ENCODE measurements around the gene FAM163B.

The FAM163B gene

DNA sequence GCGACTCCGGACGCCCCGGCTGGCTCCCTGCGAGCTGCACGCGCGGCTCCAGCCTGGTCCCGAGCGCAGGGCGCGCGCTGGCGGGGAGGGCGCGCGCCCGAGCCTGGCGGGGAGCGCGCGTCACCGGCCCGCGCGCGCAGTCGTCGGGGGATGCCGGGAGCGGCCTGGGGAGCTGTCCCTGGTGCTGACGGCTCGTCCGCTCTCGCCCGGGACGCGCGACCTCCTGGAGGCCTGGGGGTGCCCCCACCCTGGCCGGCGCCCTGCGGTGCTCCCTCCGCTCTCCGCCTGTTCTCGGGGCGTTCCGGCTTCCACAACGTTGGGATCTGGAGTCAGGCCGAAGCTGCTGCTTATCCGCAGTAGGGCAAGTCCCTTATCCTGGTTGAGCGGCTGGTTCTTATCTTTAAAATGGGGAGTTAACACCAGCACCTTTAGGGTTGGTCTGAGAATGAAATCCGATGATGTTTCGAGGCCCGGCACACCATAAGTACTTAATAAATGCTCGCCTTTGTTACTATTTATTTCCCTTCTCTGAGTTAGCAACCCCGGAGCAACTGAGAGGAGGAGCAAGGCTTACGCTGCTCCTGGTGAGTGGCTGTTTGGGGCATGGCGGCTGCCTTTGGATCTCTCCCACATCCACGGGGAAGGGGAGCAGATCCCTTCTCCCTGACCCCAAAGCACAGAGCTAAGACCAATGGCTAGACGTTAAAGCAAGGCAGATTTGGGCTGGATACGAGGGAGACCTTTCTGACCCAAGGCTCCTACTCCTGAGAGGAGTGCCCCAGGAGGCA, at the start of gene FAM163B:
Gene FAM163B, minus strand, starts transcription at position 79 of the 788 bp plus-strand sequence. CDS start 29,166 bp downstream, outside the sequence.
- no peak for DNase-seq (ENCODE audit: low read depth in 2 of 2)

DNA sequence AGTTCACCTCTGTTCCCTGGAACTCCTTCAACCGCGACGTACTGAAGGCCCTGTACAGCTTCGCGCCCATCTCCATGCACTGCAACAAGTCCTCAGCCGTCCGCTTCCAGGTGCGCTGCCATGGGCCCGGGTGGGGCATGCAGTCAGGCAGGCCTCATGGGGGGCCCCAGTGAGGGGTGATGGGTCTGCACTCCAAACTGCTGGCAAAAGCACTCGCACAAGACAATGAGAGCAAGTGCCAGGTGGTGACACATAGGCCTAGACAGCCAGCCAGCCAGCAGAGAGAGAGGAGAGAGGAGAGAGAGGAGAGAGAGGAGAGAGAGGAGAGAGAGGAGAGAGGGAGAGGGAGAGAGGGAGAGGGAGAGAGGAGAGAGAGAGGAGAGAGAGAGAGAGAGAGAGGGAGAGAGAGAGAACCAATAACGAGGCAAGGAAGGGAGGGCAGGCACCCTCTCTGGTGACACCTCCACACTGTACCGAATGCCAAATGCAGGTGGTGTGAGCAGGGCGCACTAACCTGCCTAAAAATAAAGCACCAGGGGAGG, 48.0 kb upstream of the FAM163B start:
- DNase-seq (ENCODE audit: low read depth in 2 of 2): no peak

DNA sequence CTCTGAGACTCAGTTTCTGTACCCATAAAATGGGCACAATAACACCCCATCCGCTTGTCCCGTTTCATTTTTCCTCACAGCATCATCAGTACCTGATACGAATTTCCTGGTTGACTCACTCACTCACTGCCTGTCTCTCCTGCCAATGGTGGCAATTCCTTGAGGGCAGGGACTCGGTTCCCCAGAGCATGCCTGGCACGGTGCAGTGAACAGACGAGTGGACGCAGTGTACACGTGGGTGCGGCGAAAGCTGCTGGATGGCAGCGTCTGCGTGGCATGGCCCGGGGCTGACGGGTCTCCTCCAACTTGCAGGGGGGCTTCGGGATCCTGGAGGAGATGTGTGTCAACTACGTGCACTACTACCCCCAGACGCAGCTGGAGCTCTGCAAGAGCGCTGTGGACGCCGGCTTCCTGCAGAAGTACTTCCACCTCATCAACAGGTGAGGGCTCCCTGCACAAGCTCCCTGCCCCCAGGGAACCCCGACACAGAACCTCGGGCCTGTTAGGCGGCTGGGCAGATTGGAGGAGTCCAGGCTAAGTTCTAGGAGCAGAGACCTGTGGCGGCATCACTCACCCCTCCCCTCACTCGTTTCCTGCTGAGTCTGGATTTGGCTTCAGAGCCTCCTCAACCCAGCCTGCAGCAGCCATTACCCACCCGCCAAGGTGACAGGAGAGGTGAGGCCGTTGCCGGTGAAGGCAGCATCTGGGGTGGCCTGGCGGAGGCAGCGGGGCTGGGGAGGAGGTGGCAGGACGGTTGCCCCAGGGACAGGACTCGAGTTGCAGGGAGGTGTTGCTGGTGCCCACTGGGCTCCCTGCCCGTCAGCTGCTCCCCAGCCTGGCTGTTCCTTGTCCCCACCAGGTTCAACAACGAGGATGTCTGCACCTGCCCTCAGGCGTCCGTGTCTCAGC, 47.3 kb upstream of the FAM163B start:
- no peak for DNase-seq (ENCODE audit: low read depth in 2 of 2)

DNA sequence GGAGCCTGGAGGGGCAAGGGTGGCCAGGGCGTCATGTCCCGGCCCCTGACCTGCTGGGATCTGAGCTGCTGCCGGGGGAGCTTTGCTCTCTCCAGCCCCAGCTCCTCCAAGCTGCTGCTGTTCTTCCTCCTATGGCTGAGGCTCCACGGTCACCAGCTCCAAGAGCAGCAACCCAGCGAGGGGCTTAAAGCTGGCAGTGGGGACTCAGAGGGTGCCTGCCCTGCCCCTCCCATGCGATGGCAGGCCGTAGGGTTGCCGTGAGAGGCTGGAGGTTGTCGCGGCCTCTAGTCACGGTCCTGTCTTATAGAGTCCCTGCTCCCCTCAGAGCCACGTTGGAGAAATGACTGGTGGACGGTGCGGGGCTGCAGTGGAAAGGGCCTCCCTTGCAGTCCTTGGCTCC, 46.5 kb upstream of the FAM163B start:
- no peak for DNase-seq (ENCODE audit: low read depth in 2 of 2)

DNA sequence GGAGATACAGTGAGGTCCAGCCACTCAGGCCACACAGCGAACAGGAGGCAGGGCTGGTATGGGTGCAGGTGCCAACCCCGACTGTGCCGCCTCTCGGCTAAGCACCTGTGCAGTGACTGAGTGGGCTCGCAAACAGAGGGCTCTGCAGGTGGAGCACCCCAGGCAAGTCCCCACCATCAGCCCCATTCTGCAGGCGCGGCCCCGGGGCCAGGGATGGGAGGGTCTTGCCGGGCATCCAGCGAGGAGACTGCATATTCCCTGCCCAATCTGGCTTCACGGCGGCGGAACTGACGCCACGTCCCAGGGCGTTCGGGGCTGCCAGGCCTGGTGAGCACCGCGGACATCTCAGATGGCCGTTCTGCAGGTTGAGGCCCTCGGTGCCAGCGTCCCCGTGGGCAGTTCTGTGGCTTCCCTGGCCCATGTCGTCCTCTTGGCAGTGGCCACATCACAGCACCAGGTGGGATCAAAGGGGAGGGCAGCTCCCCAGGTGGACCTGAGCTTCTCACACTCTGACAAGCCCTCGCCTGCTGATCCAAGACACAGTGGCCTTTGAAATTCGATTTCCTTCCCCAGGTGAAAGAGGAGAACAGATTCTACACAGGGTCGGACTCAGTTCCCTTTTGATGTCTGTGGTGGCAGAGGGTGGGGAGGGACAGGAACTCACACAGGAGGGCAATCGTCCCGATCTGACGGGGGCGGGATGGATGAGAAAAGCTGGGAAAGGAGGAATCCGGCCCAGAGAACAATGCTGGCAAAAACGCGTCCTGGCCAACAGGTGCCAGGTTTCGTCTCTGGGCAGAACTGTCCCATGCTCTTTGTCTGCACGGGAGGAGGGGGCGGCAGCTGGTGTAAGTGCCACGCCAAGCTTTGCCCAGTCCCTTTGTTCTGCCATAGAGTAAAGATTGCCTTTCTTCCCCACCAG, 45.8 kb upstream of the FAM163B start:
- no peak for DNase-seq (ENCODE audit: low read depth in 2 of 2)

DNA sequence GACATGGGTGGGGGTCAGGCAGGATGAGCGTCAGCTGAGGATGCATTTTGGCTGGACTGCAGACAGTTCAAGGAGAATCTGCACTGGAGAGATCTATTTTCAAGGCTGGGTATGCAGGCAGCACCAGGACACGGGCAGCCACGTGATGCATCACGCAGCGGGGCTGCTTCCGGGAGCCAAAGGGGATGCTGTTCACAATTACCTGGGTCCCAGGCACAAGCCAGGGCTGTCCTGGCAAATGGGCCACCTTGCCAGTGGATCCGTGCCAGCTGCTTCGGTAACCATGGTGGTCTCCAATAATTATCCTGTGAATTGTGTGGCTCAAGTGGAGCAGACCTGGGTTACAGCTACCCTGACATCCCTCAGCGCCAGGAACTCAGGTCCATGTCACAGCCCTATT, 44.4 kb upstream of the FAM163B start:
- DNase-seq (ENCODE audit: low read depth in 2 of 2): no peak

DNA sequence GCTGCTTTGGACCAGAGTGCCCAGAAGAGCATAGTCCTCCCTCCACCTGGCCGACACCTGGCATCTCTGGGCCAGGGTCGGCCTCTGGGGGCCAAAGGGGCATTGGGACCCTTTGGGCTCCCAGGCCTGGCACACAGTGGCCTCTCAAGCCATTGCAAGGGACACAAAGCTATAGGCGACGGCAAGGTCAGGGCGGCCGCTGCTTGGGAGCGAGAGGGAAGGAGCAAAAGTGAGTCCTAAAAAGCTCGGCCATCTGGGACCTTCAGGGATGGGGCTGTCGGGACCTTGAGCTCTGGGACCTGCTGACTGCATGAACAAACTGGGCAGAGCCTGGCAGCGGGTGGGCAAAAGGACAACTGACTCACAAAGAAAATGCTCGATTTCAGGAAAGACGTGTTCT, 40.8 kb upstream of the FAM163B start:
- no peak for DNase-seq (ENCODE audit: low read depth in 2 of 2)

DNA sequence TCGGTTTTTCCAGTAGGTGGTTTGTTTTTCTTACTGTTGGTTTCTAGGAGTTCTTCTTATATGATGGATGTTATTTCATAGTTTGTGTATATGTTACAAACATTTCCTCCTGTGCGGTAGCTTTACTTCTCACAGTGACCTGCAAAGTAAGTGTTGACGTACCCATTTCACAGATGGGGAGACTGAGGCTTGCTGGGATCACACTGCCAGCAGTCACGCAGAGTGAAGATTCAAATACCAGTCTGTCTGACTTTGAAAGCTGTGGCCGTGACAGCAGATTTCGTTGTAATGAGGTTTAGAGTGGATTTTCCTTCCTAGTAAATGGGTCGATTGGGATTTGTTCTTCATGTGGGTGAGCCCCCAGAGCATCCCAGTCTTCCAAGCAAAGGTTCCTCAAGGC, 40.0 kb upstream of the FAM163B start:
- no peak for DNase-seq (ENCODE audit: low read depth in 2 of 2)

DNA sequence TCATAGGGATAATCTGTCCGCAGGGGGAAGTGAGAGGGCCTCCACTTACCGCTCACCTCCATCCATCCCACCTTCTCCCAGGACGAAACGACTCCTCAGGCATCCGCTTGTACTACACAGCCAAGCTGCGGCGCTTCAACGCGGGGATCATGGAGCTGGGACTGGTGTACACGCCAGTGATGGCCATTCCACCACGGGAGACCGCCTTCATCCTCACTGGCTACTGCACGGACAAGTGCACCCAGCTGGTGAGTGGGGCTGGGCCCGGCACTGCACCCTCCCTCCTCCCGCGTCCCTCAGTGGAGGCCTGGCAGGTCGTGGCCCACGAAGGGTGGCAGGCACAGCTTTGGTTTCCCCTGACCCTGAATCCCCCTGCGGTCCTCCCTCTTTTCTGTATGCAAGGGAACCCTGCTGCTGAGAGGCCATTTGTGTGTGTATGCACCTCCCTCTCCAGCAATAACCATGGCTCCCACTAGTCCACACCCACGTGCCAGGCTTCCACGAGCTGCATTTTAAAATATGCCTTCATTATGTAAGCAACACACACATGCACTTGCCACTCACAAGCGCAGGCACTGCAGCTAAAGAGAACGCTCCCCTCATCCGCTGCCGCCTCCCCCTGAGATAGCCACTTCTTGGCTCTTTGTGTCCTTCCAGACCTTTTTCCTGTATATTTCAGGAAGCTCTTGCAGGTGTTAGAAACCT, 38.7 kb upstream of the FAM163B start:
- DNase-seq (ENCODE audit: low read depth in 2 of 2): no peak

DNA sequence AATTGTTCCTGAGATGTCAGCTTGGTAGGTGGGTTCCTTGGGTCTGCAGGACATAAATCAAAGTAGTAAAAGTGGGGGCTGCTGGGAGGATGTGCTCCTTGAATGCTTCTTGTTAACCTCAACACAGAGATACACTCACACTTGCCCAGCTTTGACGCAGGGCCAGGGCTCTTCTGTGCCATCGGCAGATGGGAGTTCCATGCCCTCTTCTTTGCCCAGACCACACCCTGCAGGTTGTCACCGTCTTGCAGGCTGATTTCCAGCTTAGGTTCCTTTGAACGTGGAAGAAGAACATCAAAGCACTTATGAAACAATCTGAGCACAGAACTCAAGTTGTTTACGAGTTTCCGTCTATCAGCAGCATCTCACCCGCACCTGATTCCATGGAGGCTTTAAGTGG, 38.0 kb upstream of the FAM163B start:
- DNase-seq (ENCODE audit: low read depth in 2 of 2): no peak

DNA sequence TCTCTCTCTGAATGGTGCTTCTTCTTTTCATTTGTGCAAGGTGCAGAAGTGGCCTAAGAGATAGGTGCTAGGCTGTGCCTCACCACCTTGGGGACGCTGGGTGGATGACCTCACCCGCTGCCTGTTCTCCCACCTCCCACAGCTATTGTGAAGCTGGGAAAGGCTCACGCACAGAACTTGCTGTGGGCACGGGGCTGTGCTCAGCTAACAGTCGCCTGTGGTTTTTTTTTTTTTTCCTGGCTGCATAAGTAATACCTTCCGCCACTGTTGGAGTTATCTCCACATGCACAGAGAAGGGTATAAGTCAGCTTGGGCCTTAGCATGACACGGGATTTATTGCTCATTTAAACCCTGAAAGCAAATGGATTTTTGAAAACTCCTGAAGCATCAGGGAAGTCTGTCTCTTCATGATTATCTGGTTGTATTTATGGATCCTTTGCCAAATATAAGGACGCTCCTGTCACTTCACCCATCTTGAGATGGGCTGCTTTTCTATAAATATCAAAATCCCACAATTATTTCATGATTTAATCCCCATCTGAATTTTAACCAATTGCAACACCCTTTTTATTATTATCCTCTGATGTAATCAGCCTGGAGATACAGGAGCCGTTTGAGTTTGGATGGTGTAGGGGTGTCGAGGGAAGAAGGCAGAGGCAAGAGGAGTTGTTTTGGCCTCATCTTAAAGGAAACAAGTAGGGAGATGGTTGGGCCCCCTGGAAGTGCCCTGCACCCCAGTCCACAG, 36.0 kb upstream of the FAM163B start:
- DNase-seq (ENCODE audit: low read depth in 2 of 2): no peak

DNA sequence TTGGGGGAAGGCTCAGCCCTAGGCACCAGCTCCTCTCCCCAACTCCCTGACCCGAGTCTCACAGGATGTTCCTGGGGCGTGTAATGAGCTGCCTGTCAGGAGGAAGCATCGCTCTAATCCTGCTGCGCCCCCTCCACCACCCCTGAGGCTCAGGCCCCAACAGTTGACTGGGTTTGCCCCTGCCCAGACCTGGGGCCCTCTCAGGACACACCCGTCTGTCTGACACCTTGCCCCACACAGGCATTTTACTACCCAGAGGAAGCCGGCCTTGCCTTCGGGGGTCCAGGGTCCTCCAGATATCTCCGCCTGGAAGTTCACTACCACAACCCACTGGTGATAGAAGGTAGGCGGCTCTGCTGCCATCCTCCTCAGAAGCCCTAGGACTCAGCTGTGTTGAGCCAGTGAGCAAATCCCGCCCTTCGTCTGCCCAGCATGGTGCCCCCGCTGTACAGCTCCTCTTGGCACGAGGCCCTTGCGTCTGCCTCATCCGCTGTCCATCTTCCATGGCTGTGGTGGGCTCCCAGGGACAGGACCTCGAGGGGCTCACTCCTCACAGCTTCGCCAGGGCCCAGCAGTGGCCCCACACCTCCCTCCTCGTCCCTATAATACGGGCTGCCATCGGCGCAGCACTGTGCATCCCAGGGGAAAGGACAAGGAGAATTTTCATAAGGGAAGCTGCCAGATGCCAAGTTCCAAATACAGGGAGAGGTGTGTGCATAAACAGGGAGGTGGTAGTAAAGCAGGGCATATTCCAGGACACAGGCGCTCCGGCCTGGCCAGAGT, 35.0 kb upstream of the FAM163B start:
- DNase-seq (ENCODE audit: low read depth in 2 of 2): no peak

DNA sequence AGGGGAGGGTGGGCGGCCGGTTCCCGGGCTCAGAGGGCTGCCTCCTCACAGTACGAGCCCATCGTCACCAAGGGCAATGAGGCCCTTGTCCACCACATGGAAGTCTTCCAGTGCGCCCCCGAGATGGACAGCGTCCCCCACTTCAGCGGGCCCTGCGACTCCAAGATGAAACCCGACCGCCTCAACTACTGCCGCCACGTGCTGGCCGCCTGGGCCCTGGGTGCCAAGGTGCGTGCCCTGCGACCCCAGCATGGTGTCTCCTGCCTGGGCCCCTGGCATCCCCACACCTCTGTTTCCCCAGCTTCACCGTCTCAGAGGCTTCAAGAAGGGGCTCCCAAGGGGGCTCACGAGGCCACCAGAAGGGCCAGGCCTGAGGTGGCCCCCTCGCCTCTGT, 34.2 kb upstream of the FAM163B start:
- no peak for DNase-seq (ENCODE audit: low read depth in 2 of 2)

DNA sequence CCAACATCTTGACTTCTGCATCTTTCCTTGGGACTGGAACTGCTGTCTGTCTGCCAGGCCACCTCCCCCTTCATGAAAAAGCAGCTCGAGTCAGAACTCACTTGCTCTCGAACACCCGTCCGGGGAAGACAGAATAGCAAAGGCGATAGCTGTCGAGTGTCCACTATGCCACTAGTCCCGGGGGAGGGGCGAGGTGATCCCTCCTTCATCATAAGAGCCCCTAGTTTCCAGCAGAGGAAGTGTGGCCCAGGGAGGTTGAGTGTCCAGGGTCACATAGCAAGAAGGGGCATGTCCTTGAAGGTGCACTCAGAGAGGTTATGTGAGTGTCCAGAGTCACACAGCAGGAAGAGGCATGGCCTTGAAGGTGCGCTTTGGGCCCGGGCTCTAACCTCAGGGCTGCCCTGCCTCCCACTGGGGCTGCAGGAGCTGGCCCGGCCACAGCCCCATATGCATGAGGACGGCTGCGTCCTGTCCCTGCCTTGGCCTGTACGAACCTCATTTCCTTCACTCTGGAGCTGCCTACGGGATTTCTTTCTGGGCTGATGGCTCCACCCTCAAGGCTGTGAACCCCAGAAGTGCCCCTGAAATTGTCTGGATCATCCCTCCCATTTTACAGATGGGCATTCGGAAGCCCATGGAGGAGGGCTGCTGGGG, 33.6 kb upstream of the FAM163B start:
- no peak for DNase-seq (ENCODE audit: low read depth in 2 of 2)

DNA sequence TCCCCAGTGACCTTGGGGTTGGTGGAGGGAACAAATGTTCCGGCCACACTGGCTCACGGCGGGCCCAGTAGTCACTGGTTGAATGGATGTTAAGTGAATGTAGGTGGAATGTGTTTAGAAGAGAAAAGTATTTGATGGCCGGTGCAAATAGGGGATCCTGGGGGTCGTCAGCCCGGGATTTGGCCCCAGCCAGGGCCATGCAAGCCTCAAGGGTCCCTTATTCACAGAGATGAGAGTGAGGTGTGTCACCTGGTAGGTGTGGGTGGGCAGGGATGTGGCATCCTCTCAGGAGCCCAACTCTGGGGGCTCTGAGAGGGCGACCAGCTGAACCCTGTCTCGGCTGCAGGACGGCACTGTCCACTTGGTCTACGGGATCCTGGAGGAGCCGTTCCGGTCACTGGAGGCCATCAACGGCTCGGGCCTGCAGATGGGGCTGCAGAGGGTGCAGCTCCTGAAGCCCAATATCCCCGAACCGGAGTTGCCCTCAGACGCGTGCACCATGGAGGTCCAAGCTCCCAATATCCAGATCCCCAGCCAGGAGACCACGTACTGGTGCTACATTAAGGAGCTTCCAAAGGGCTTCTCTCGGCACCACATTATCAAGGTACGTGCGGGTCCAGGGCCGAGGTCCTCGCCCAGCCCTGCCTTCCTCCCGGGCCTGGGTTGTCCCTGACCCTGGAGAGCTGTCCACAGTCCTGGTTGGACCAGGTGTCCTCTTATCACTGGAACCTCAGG, 32.8 kb upstream of the FAM163B start:
- no peak for DNase-seq (ENCODE audit: low read depth in 2 of 2)

DNA sequence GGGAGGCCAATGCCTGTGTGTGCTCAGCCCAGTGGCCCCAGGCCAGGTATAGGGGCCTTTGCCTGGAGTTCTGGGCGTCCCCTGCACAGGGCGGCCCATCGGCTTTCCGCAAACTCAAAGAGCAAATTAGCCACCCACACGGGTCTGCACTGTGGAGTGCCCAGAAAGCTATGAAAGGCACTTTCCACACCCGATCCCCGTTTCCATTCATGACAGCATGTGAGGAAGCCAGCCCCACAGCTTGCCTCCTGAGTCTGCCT, 32.1 kb upstream of the FAM163B start:
- DNase-seq (ENCODE audit: low read depth in 2 of 2): no peak

DNA sequence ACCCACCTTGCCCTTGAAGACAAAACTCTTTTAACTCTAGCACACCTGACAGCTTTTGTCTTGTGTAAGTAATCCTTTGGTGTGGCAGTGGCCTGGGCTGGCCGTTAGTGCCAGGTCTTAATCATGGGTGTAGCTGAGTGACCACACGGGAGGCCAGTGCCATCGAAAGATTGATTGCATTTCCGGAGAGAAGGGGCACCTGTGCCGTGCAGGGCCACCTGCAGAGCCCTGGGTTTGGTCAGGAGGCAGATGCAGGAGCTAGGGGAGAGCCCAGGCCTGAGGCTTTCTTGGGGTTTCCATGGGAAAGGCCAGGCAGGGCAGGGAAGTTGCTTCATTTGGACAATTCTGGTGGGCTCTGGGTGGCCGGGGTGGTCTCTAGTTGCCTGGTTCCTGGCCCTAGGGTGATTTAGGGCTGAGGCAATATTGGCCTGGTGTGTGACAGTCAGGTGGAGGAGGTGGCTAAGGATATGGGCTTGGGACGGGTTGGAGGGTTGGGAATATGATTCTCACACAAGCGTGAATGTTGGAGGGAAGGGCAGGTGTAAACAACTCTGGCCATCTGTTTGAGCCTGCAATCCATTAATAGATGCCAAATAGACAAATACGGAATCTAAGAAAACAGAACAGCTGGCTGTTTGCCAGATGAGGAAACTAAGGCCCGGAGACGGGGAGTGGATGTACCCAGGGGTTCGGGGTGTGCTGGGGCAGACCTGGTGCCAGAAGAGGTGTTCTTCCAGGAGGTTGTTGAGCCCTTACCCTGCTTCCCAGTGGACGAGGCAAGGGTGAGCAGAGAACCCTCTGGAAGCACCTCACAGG, 31.6 kb upstream of the FAM163B start:
- no peak for DNase-seq (ENCODE audit: low read depth in 2 of 2)

DNA sequence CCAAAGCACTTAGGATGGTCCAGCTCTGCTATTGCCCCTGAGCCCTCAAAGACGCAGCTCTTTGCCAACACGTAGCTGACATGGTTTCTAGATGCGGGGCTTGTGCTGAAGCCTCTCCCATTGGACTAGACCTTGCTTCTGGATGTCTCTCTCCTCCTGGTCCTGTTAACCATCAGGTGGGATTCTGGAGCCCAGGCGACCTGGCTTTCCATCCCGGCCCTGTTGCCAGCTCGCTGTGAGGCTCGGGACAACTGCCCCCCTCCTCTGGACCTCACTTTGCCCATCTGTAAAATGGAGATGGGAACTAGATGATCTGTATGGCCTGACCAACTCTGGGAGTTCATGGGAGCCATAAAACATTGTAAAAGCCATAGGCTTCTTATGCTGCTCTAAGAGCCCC, 31.0 kb upstream of the FAM163B start:
- no peak for DNase-seq (ENCODE audit: low read depth in 2 of 2)
